Ascending aorta (tissue), 2 donors: ENCODE results near the gene CAB39L. TPM values are rescaled to one million over a fixed set of nuclear protein-coding genes. Genes with fewer than 3 reads are reported as not detected.

Source experiments
- DNase-seq, 2 donors: peaks; one replicate each; pipeline ENCODE4 v3.0.0-alpha.2; 2019; ENCODE audit warnings: low spot score in 2 of 2
- H3K27ac ChIP-seq, 2 donors: fragments of 200-600 bp; sonication (generic); one replicate each; pipeline ENCODE4 v1.5.1; 2016 to 2017; ENCODE audit warnings: mild to moderate bottlenecking in 1 of 2
- H3K27me3 ChIP-seq: fragments of 200-600 bp; sonication (generic); one replicate; pipeline ENCODE4 v1.5.1; 2017
- H3K36me3 ChIP-seq, 2 donors: fragments of 200-600 bp; sonication (generic); one replicate each; pipeline ENCODE4 v1.5.1; 2016
- H3K4me1 ChIP-seq, 2 donors: fragments of 200-600 bp; sonication (generic); one replicate each; pipeline ENCODE4 v1.5.1; 2016 to 2017; ENCODE audit warnings: mild to moderate bottlenecking in 1 of 2
- H3K4me3 ChIP-seq, 2 donors: fragments of 200-600 bp; sonication (generic); one replicate each; pipeline ENCODE4 v1.5.1; 2016 to 2017; ENCODE audit warnings: mild to moderate bottlenecking in 1 of 2
- H3K9me3 ChIP-seq, 2 donors: fragments of 200-600 bp; sonication (generic); one replicate each; pipeline ENCODE4 v1.5.1; 2016
- intact Hi-C: fragments of 100-400 bp; cut with DNase I; formaldehyde crosslinking; loops from one replicate; pipeline ENCODE4 v1.15.1; 2023
- total RNA-seq: library from RNA; depleted of rRNA; stranded (reverse); fragments of >200 nt; gene quantifications from one replicate; pipeline ENCODE4 v1.1.0, GENCODE V29; 2016
- TF ChIP-seq, protein P1 (sequence below), 3 experiments: fragments of 200-600 bp in 2 of 3; fragments of 450-650 bp in 1 of 3; sonication (generic) in 2 of 3; IDR thresholded peaks; one replicate each; pipeline ENCODE4 v1.5.1; 2016 to 2019; ENCODE audit warnings: antibody characterized with exemption in 3 of 3, mild to moderate bottlenecking in 1 of 3, moderate library complexity in 1 of 3

Gene CAB39L
- total RNA-seq, 1 donor from 2014 or later, result 30.1 TPM

DNA sequence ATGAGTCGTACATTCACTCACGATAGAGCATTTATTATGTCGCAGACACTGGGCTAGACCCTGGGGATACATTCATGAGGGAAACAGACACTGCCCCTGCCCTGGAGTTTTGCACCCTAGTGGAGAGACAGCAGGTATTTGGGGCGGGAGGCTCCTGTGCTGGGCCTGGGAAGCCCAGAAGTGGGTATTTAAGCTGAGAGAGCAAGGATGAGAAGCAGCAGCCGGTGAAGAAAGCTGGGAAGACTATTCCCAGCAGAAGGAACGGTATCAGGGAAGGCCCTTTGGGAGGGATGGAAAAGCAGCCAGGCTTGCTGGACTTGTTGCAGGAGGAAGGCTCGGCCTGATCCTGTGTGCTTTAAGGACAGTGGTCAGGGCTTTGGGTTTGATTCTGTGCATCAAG is 141.6 kb downstream of the CAB39L start:
- TF ChIP-seq, protein P1, sequence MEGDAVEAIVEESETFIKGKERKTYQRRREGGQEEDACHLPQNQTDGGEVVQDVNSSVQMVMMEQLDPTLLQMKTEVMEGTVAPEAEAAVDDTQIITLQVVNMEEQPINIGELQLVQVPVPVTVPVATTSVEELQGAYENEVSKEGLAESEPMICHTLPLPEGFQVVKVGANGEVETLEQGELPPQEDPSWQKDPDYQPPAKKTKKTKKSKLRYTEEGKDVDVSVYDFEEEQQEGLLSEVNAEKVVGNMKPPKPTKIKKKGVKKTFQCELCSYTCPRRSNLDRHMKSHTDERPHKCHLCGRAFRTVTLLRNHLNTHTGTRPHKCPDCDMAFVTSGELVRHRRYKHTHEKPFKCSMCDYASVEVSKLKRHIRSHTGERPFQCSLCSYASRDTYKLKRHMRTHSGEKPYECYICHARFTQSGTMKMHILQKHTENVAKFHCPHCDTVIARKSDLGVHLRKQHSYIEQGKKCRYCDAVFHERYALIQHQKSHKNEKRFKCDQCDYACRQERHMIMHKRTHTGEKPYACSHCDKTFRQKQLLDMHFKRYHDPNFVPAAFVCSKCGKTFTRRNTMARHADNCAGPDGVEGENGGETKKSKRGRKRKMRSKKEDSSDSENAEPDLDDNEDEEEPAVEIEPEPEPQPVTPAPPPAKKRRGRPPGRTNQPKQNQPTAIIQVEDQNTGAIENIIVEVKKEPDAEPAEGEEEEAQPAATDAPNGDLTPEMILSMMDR (IDR thresholded peaks at IDR 0.05), result no peak
- peaks cover 6 to 7% of the 10 kb centered on the region in 2 donors for H3K4me1 ChIP-seq
- H3K4me3 ChIP-seq, result no peak overlapping the region
- intact Hi-C loops, result no loop called here
- peak overlapping the region in 1 of 2 donors; percentile 35 for H3K27ac ChIP-seq
- no peaks in the 10 kb centered on the region for H3K27me3 ChIP-seq
- peak in 1 of 2 donors; percentile 63 for DNase-seq
- no peaks in the 10 kb centered on the region for H3K9me3 ChIP-seq
- H3K36me3 ChIP-seq, result no peaks in the 10 kb centered on the region

DNA sequence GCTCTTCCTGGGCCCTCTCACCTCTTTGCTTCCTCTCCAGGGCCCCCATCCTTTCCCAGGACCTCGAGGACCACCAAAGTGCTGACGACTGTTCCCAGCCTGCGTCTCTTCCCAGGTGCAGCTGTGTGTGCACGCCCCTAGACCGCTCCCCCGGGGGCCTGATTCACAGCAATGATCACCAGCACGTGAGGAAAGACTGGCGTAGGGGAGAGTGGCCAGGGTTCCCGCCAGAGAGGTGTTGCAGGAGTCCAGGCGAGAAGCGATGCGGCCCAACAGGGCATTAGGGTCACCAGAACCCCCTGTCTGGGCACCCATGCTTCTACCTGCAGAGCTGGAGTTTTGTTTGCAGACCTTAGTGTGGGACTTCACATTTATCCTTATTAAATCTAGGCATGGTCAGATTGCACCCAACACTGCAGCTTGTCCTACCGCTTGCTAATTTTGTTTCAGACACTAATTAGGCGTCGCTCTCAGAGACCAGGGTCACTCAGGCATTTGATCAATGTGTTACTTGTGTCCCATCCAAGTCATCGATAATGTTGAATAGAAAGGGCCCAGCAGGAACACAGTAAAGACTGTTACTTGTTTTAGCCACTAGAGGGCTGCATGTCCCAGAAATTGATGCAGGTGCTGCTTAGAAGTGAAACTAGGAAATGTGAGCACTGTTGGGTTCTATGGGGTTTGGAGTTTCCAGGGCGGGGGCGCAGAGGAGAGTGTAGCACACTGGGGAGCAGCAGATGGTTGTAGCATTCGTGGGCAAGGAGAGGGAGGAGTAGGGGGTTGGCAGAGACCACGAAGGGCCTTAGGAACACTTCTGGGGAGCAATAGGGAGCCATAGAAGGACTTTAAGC is 142.9 kb downstream of the CAB39L start:
- H3K36me3 ChIP-seq, result no peaks in the 10 kb centered on the region
- no peaks in the 10 kb centered on the region for H3K9me3 ChIP-seq
- TF ChIP-seq, protein P1 (IDR thresholded peaks at IDR 0.05), result peak; percentile 81 to 91 (median 85)
- intact Hi-C loops, result loop anchor here (1.0 to 2.0 kb wide), 2 partner anchors 136 to 306 kb away; no protein-coding TSS in a partner anchor
- peak overlapping the region in 1 of 2 donors; percentile 35 for H3K27ac ChIP-seq
- H3K4me3 ChIP-seq, result peak overlapping the region; percentile 42 to 49
- peak in 1 of 2 donors; percentile 73 for DNase-seq
- peaks cover 0 to 6% of the 10 kb centered on the region in 2 donors for H3K4me1 ChIP-seq
- no peaks in the 10 kb centered on the region for H3K27me3 ChIP-seq

DNA sequence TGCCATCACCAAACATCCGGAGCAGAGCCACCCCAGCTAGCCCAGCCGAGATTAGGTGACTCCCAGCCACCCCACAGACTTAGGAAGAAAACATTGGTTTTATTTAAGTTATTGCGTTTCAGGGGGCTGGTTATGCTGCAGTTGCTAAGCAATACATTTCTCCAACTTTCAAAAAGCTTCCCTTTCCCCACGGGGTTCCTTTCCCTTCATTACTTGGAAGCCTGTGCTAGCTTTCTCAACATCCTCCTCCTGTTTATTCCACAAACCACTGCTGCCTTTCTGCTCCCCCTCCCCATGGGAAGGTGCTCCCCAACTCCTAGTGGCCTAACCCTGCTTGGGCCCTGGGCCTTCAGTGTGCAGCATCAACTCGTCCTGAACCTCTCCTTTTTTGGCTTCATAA is 143.6 kb downstream of the CAB39L start:
- Histone ChIP-seq H3K4me1 (peaks cover 0 to 6% of the 10 kb centered on the region in 2 donors), H3K36me3 (no peaks in the 10 kb centered on the region), H3K27me3 (no peaks in the 10 kb centered on the region), H3K9me3 (no peaks in the 10 kb centered on the region), H3K4me3 (no peak overlapping the region), H3K27ac (no peak overlapping the region)
- DNase-seq, result no peak
- intact Hi-C loops, result loop anchor here (1.0 to 2.0 kb wide), 2 partner anchors 137 to 307 kb away; no protein-coding TSS in a partner anchor
- TF ChIP-seq, protein P1 (IDR thresholded peaks at IDR 0.05), result no peak

DNA sequence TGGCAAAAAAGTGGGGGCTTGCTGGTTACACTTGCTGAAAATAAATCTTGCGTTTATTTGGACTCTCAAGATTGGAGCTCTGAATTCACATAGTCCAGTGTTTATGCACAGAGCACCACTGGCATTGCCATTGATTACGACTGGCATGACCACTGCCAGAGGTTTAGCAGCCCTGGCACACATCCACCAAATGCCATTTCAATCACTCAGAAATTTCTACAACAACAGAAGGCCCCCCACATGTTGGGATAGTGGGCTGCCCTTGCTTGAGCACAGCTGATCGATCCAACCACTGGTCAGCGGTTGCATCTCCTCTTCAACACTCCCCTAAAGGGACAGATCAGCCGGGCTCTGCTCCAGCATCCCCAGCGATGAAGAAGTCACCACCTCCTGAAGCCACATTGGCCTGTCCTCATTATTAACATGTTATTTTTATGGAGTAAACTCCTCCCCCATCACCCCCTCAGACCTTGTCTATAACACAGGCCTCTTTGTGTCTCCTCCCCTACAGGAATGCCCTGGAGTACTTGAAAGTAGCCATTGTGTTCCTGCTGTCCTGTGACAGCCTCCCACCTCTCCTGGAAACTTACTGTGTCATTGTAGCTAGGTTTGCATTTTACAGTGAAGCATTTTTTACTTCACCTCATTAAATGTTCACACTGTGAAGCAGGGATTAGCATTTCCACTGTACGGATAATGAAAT is 144.8 kb downstream of the CAB39L start:
- TF ChIP-seq, protein P1 (IDR thresholded peaks at IDR 0.05), result no peak
- H3K36me3 ChIP-seq, result no peaks in the 10 kb centered on the region
- intact Hi-C loops, result no loop called here
- H3K9me3 ChIP-seq, result no peaks in the 10 kb centered on the region
- H3K27ac ChIP-seq, result no peak overlapping the region
- peaks cover 0 to 6% of the 10 kb centered on the region in 2 donors for H3K4me1 ChIP-seq
- H3K4me3 ChIP-seq, result no peak overlapping the region
- no peaks in the 10 kb centered on the region for H3K27me3 ChIP-seq
- no peak for DNase-seq

DNA sequence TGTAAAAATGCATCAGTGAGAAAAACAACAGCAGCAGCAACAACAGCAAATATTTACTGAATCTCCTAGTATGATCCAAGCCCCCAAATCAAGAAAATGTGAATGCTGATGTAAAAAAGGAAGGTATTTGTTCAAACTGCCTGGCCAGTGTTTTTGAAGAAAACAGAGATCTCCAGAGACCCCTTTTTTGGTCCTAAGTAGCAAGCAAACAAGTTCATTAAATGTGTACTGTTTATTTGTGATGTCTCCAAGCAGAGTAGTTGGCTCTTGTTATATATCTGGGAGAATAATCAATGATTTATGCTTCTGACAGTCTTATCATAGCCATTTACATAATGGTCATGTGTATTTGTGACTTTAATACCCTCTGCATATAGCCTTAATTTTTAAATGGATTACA is 145.4 kb downstream of the CAB39L start:
- TF ChIP-seq, protein P1 (IDR thresholded peaks at IDR 0.05), result no peak
- no peak overlapping the region for H3K4me3 ChIP-seq

More for the DNA sequence above, 145.4 kb downstream of the CAB39L start:
- Histone ChIP-seq H3K27ac (no peak overlapping the region), H3K9me3 (no peaks in the 10 kb centered on the region), H3K36me3 (no peaks in the 10 kb centered on the region), H3K27me3 (no peaks in the 10 kb centered on the region), H3K4me1 (peaks cover 0 to 6% of the 10 kb centered on the region in 2 donors)
- no peak for DNase-seq
- intact Hi-C loops, result no loop called here
